Stimulated activated CD4-positive, alpha-beta T cell treated with anti-CD3 and anti-CD28 coated beads, Interleukin-4, amount 100 ng/mL, for 24 hours (primary cell): ENCODE data around the gene TTLL8.
"Not testable (repeated sequence)": the region's sequence is repeated elsewhere in the genome, so short reads cannot be mapped to it uniquely, and the experiment has no call there.

Experiments
- DNase-seq: peaks from one replicate; pipeline ENCODE4 v3.0.0-alpha.2; 2020

TTLL8 gene

GRCh38 chr22:50058061-50058905 is at the start of gene TTLL8:
Gene TTLL8, minus strand, starts transcription at chr22:50058298.
- no peak for DNase-seq

- DNase-seq: no peak
Observed at GRCh38 chr22:50107529-50107928, 49.4 kb upstream of the TTLL8 start.

GRCh38 chr22:50105208-50106100 is 47.4 kb upstream of the TTLL8 start:
- DNase-seq: no peak

- DNase-seq: no peak
Observed at GRCh38 chr22:50104141-50104544, 46.0 kb upstream of the TTLL8 start.

- DNase-seq: no peak
Observed at GRCh38 chr22:50102946-50103345, 44.8 kb upstream of the TTLL8 start.

GRCh38 chr22:50101870-50102565 is 43.9 kb upstream of the TTLL8 start:
- no peak for DNase-seq

- DNase-seq: no peak
Observed at GRCh38 chr22:50098052-50098451, 40.0 kb upstream of the TTLL8 start.

- DNase-seq: no peak
Observed at GRCh38 chr22:50092342-50092741, 34.2 kb upstream of the TTLL8 start.

GRCh38 chr22:50091092-50091768 is 33.1 kb upstream of the TTLL8 start:
- no peak for DNase-seq

- no peak for DNase-seq
Observed at GRCh38 chr22:50090412-50090714, 32.3 kb upstream of the TTLL8 start.

- no peak for DNase-seq
Observed at GRCh38 chr22:50089682-50090411, 31.7 kb upstream of the TTLL8 start, which contains the start of gene MOV10L1. Gene MOV10L1, plus strand, starts transcription at chr22:50090006. Its CDS starts 83 bp downstream, at chr22:50090089.

- DNase-seq: no peak
Observed at GRCh38 chr22:50089231-50089630, 31.1 kb upstream of the TTLL8 start.

- DNase-seq: no peak
Observed at GRCh38 chr22:50088096-50088495, 30.0 kb upstream of the TTLL8 start.

- DNase-seq: no peak
Observed at GRCh38 chr22:50087646-50088045, 29.5 kb upstream of the TTLL8 start.

- DNase-seq: not testable (repeated sequence)
Observed at GRCh38 chr22:50086975-50087374, 28.9 kb upstream of the TTLL8 start.

- no peak for DNase-seq
Observed at GRCh38 chr22:50086526-50086925, 28.4 kb upstream of the TTLL8 start.

GRCh38 chr22:50085211-50085972 is 27.3 kb upstream of the TTLL8 start, which contains the start of gene MLC1:
Gene MLC1, minus strand, starts transcription at chr22:50085426. Its CDS starts 524 bp downstream, at chr22:50084902.
- DNase-seq: no peak

- no peak for DNase-seq
Observed at GRCh38 chr22:50084614-50085021, 26.5 kb upstream of the TTLL8 start.

GRCh38 chr22:50084080-50084477 is 26.0 kb upstream of the TTLL8 start:
- DNase-seq: no peak

GRCh38 chr22:50083462-50084079 is 25.5 kb upstream of the TTLL8 start:
- no peak for DNase-seq
